Mesenchymal stem cell (in vitro differentiated cells and primary cell): ENCODE measurements around the gene HSPA6.
"Not testable (repeated sequence)": the region's sequence is repeated elsewhere in the genome, so short reads cannot be mapped to it uniquely, and the experiment has no call there.

Experiments
- DNase-seq: peaks from one replicate; pipeline ENCODE4 v3.0.0-alpha.2; 2013
- H2AFZ ChIP-seq: one replicate; pipeline ENCODE4 v1.6.1; 2013; ENCODE audit warnings: low read depth, mild to moderate bottlenecking, control low read depth, inconsistent platforms, low read length, moderate library complexity
- H2AK5ac ChIP-seq: 2 replicates; pipeline ENCODE4 v1.6.1; 2013; ENCODE audit warnings: low read length, moderate library complexity, mild to moderate bottlenecking, inconsistent platforms; ENCODE audit not compliant: severe bottlenecking
- H2BK120ac ChIP-seq: one replicate; pipeline ENCODE4 v1.6.1; 2013; ENCODE audit warnings: low read depth, mild to moderate bottlenecking, inconsistent platforms, low read length, moderate library complexity
- H2BK12ac ChIP-seq, 2 experiments: one replicate each; pipeline ENCODE4 v1.6.1; 2013; ENCODE audit warnings: inconsistent platforms in 2 of 2, low read length in 2 of 2, mild to moderate bottlenecking in 2 of 2, moderate library complexity in 2 of 2, control low read depth in 1 of 2
- H2BK15ac ChIP-seq: one replicate; pipeline ENCODE4 v1.6.1; 2013; ENCODE audit warnings: mild to moderate bottlenecking, low read depth, inconsistent platforms; ENCODE audit not compliant: poor library complexity, severe bottlenecking
- H2BK5ac ChIP-seq: 2 replicates; pipeline ENCODE4 v1.6.1; 2013; ENCODE audit warnings: low read depth, mild to moderate bottlenecking, low read length, control low read depth, inconsistent platforms; ENCODE audit not compliant: poor library complexity, severe bottlenecking
- H3K14ac ChIP-seq, 2 experiments: one replicate each; pipeline ENCODE4 v1.6.1; 2013; ENCODE audit warnings: inconsistent platforms in 2 of 2, low read length in 2 of 2, control low read depth in 1 of 2, mild to moderate bottlenecking in 1 of 2, moderate library complexity in 1 of 2
- H3K18ac ChIP-seq, 2 experiments: one replicate each; pipeline ENCODE4 v1.6.1; 2013; ENCODE audit warnings: inconsistent platforms in 2 of 2, low read length in 2 of 2, control low read depth in 1 of 2, low read depth in 1 of 2, mild to moderate bottlenecking in 1 of 2
- H3K23ac ChIP-seq, 2 experiments: one replicate each; pipeline ENCODE4 v1.6.1; 2013; ENCODE audit warnings: inconsistent platforms in 2 of 2, low read length in 2 of 2, mild to moderate bottlenecking in 2 of 2, moderate library complexity in 2 of 2, control low read depth in 1 of 2
- H3K27ac ChIP-seq: 2 replicates; pipeline ENCODE4 v1.5.1; 2013; ENCODE audit warnings: mild to moderate bottlenecking, moderate library complexity, low read length, control low read depth, inconsistent platforms; ENCODE audit not compliant: poor library complexity, severe bottlenecking
- H3K27me3 ChIP-seq, 2 experiments: 2 replicates each; pipeline versions ENCODE4 v1.6.1 to v1.7.0; 2013; ENCODE audit warnings: low read length in 2 of 2, mild to moderate bottlenecking in 2 of 2, moderate library complexity in 2 of 2, control low read depth in 1 of 2, inconsistent platforms in 1 of 2; ENCODE audit not compliant: control insufficient read depth in 1 of 2, insufficient read depth in 1 of 2
- H3K36me3 ChIP-seq, 2 experiments: 2 replicates each; pipeline versions ENCODE4 v1.6.1 to v1.7.0; 2013; ENCODE audit warnings: low read length in 2 of 2, control low read depth in 1 of 2, inconsistent platforms in 1 of 2, low read depth in 1 of 2, mild to moderate bottlenecking in 1 of 2; ENCODE audit not compliant: insufficient read depth in 2 of 2, control insufficient read depth in 1 of 2
- H3K4ac ChIP-seq, 2 experiments: one replicate each; pipeline ENCODE4 v1.6.1; 2013; ENCODE audit warnings: inconsistent platforms in 2 of 2, low read length in 2 of 2, mild to moderate bottlenecking in 2 of 2, moderate library complexity in 2 of 2, control low read depth in 1 of 2, low read depth in 1 of 2
- H3K4me1 ChIP-seq: 2 replicates; pipeline ENCODE4 v1.6.1; 2013; ENCODE audit warnings: low read depth, low read length, control low read depth; ENCODE audit not compliant: control insufficient read depth, insufficient read depth
- H3K4me2 ChIP-seq: 2 replicates; pipeline ENCODE4 v1.6.1; 2013; ENCODE audit warnings: low read length, mild to moderate bottlenecking, inconsistent platforms; ENCODE audit not compliant: poor library complexity, severe bottlenecking
- H3K4me3 ChIP-seq, 2 experiments: 2 replicates each; pipeline versions ENCODE4 v1.5.1 to v1.7.0; 2013; ENCODE audit warnings: low read length in 2 of 2, mild to moderate bottlenecking in 2 of 2, control low read depth in 1 of 2, low read depth in 1 of 2; ENCODE audit not compliant: insufficient read depth in 1 of 2
- H3K79me1 ChIP-seq: replicated peaks from 2 replicates; pipeline ENCODE4 v1.6.1; 2013; ENCODE audit warnings: mild to moderate bottlenecking, control low read depth, low read length, inconsistent platforms; ENCODE audit not compliant: poor library complexity, severe bottlenecking
- H3K9ac ChIP-seq: 2 replicates; pipeline ENCODE4 v1.7.0; 2013; ENCODE audit warnings: mild to moderate bottlenecking, low read length, moderate library complexity
- H3K9me3 ChIP-seq: 2 replicates; pipeline ENCODE4 v1.7.0; 2013; ENCODE audit warnings: mild to moderate bottlenecking, low read length; ENCODE audit not compliant: control insufficient read depth
- H4K8ac ChIP-seq: one replicate; pipeline ENCODE4 v1.6.1; 2013; ENCODE audit warnings: inconsistent platforms, mild to moderate bottlenecking, low read length, moderate library complexity
- H4K91ac ChIP-seq: one replicate; pipeline ENCODE4 v1.6.1; 2013; ENCODE audit warnings: mild to moderate bottlenecking, low read length, inconsistent platforms
- WGBS: methylation state at CpG from one replicate; pipeline ENCODE4 v1.1.7; 2013; ENCODE audit warnings: mixed read lengths; 5-methylcytosine and 5-hydroxymethylcytosine counted together

HSPA6 gene

DNA sequence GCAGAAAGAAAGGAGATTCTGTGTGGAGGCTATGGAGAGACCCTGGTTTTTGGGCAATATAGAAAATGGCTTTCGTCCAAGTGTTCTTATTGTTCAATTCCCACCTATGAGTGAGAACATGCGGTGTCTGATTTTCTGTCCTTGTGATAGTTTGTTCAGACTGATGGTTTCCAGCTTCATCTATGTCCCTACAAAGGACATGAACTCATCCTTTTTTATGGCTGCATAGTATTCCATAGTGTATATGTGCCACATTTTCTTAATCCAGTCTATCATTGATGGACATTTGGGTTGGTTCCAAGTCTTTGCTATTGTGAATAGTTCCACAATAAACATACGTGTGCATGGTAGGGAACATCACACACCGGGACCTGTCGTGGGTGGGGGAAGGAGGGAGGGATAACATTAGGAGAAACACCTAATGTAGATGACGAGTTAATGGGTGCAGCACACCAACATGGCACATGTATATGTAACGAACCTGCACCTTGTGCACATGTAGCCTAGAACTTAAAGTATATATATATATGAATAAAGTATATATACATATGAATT, 14.7 kb downstream of the HSPA6 start:
- H2BK5ac ChIP-seq, H3K4me2 ChIP-seq: not testable (repeated sequence)
- WGBS, result 84% methylated on average over 4 of the region's 7 CpGs

DNA sequence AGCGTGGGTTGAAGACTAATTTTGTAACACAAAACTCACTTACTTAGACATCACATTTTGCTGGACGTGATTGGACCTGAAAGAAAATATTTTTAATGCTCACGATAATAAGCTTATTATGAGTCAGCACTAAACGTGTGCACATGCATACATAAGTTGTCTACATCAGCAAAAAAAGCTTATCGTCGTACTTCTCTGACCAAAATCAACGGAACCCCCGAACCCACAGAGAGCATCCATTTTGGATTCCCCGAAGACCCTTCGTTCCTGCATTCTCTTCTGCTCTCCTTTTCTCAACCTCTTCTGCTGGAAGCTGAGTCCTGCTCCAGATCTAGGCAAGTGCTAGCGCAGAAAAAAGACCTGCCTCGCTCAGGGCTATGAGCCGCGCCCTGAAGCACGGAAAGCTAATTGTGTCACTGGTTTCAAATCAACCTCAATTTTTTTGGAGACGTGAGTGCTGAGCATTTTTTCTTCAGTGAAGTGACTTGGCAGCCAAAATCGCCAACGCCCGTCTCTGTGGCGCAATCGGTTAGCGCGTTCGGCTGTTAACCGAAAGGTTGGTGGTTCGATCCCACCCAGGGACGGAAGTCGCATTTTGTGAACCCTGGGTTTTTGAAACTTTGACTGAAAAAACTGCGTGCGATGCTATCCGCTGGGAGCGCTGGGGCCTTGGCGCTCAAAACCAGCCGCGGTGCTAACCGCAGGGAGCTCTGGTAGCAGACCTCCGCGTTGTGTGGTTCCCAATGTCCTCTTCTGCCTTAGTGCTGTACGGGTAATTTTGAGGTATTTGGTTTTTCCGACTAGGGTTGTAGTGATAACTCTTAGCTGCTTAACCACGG, 15.6 kb downstream of the HSPA6 start:
- H3K36me3 ChIP-seq, H2BK120ac ChIP-seq, H3K14ac ChIP-seq, H3K9me3 ChIP-seq, H4K8ac ChIP-seq, H2BK5ac ChIP-seq, H2BK15ac ChIP-seq, H3K27ac ChIP-seq, H3K23ac ChIP-seq, H4K91ac ChIP-seq, H3K18ac ChIP-seq, H3K79me1 ChIP-seq, H3K4me1 ChIP-seq, H2AK5ac ChIP-seq: not testable (repeated sequence)
- Histone ChIP-seq H3K4me2 (peak overlapping the region; percentile 90), H3K27me3 (peaks cover 7 to 12% of the 10 kb centered on the region in 2 experiments), H2AFZ (peak overlapping the region; percentile 91), H3K9ac (peak overlapping the region; percentile 89), H3K4me3 (peak overlapping the region; percentile 55 to 93), H3K4ac (peak overlapping the region in 1 of 2 experiments; percentile 49), H2BK12ac (peak overlapping the region in 1 of 2 experiments; percentile 11)
- WGBS, result 2% methylated on average over 38 of the region's 41 CpGs
- peak; percentile 81 for DNase-seq

More for the DNA sequence above, 14.7 kb downstream of the HSPA6 start:
- H3K36me3 ChIP-seq, H2AFZ ChIP-seq, H3K9me3 ChIP-seq, H3K18ac ChIP-seq, H3K9ac ChIP-seq, H3K14ac ChIP-seq, H4K8ac ChIP-seq, H4K91ac ChIP-seq, H2AK5ac ChIP-seq, H3K27ac ChIP-seq, H2BK15ac ChIP-seq, H3K23ac ChIP-seq, DNase-seq, H3K79me1 ChIP-seq, H2BK120ac ChIP-seq, H3K4ac ChIP-seq, H2BK12ac ChIP-seq, H3K4me1 ChIP-seq: not testable (repeated sequence)
- Histone ChIP-seq H3K27me3 (peaks cover 7 to 12% of the 10 kb centered on the region in 2 experiments), H3K4me3 (peak overlapping the region in 1 of 2 experiments; percentile 93)

DNA sequence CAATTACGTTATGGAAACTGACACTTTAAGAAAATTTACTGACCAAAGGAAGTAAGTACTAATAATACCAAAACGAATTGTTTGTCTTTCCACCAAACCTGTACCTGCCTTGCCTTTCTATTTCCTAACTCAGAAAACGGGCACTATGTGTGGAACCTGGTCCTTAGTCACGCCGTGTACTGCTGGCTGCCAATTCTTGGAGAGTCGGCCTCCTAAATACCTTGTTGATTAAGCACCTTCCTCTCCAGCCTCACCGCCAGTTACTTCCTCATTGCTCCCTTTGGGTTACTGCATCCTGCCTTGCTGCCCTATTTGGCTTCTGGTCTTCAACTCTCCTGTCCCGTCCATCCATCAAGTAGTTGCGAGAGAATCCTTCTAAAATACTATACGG, 16.2 kb downstream of the HSPA6 start:
- H3K23ac ChIP-seq, H3K18ac ChIP-seq, H3K36me3 ChIP-seq, H3K79me1 ChIP-seq, H3K4me2 ChIP-seq, H4K91ac ChIP-seq, H3K14ac ChIP-seq, H3K27ac ChIP-seq, H2AK5ac ChIP-seq, DNase-seq, H4K8ac ChIP-seq, H3K4ac ChIP-seq, H2BK15ac ChIP-seq, H2BK120ac ChIP-seq, H2AFZ ChIP-seq, H2BK5ac ChIP-seq, H2BK12ac ChIP-seq, H3K9me3 ChIP-seq, H3K4me1 ChIP-seq: not testable (repeated sequence)
- H3K27me3 ChIP-seq, result peaks cover 7 to 12% of the 10 kb centered on the region in 2 experiments
- peak overlapping the region in 1 of 2 experiments; percentile 93 for H3K4me3 ChIP-seq
- WGBS, result 66% methylated on average over 10 of the region's 10 CpGs
- H3K9ac ChIP-seq, result peak overlapping the region; percentile 89

DNA sequence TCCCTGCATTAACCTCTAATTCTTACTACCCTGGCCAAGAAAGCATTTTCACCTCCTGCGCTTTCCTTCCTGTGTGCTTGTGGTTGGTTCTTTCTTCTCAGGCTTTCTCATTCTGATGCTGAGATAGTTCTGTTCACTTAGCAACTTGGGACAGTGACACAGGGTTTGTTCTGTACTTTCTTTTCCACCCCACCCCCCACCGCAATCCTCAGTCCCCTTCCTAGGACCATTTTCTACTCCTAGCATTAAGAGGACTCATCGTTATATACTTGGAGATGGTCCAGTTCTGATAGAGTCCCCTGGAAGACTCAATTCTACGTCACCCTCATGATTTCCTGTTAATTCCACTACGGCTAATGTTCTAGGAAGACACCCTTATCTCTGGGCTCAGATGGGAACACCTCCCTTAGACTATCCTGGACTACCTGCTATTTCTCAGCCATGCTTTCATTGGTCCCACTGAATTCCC, 17.8 kb downstream of the HSPA6 start:
- not testable (repeated sequence) for H3K4ac ChIP-seq, H3K14ac ChIP-seq, H2BK120ac ChIP-seq, H4K91ac ChIP-seq, H3K4me2 ChIP-seq, H4K8ac ChIP-seq, H3K27ac ChIP-seq, H2AK5ac ChIP-seq, H2AFZ ChIP-seq, H3K18ac ChIP-seq, H3K4me1 ChIP-seq, H3K9ac ChIP-seq, H3K79me1 ChIP-seq, H3K4me3 ChIP-seq, H2BK5ac ChIP-seq, H3K9me3 ChIP-seq, H3K36me3 ChIP-seq, DNase-seq, H3K23ac ChIP-seq, H2BK15ac ChIP-seq, H2BK12ac ChIP-seq
- H3K27me3 ChIP-seq, result peaks cover 7 to 12% of the 10 kb centered on the region in 2 experiments
- 87% methylated on average over 4 of the region's 5 CpGs for WGBS
